SH-SY5Y (cell line): ENCODE results near the gene SRGAP3.

Experiments
- GATA2 ChIP-seq: IDR thresholded peaks from 2 replicates; pipeline ENCODE4 v1.6.1; 2011; ENCODE audit warnings: mild to moderate bottlenecking, low read depth, low read length
- GATA3 ChIP-seq: IDR thresholded peaks from 2 replicates; pipeline ENCODE4 v1.6.1; 2011; ENCODE audit warnings: low read depth, mild to moderate bottlenecking, low read length, moderate library complexity

- TF ChIP-seq GATA2 (no peak), GATA3 (no peak)
Measured at GRCh38 chr3:9266716-9267115, 17.3 kb upstream of the SRGAP3 start.
